ENCODE results near the gene GPR183. TPM values are rescaled to one million over a fixed set of nuclear protein-coding genes. Genes with fewer than 3 reads are reported as not detected.

GPR183 gene
- total RNA-seq, 1 experiment from 2014 or later = not detected

DNA sequence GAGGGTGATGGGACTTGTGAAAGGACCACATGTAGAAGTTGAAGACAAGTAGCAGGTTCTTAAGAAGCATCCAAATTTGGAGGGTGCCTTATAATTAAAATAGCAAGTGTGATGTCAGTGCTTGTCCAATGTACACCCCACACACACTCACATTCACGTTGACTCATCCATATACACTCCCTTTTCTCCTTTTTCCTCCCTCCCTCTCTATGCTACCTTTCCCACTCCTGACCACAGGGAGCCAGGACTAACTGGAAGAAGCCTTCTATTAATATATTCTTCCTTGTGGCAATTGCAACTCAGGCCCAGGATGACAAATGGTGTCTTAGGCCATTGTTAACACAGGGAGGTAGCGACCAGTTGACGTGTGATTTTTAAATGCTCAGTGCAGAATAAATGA, 16.3 kb upstream of the GPR183 start:
- H3K27me3 Mint-ChIP-seq (ENCODE audit: insufficient read depth, unreplicated experiment) = no peaks in the 10 kb centered on the region
- DNase-seq (ENCODE audit: unreplicated experiment) = peak; percentile 53
- ChIA-PET CTCF (interaction anchor here (0.7 to 1.4 kb wide), 4 partner anchors 11 to 174 kb away, joined by 3 to 6 read pairs (median 3); no protein-coding TSS in a partner anchor), POLR2A (no interaction called here)
- BruUV-seq (replicated peaks) = no TSS peak
- no peak for TF ChIP-seq CTCF (IDR thresholded peaks at IDR 0.05; ENCODE audit: unreplicated experiment)
- H3K4me3 Mint-ChIP-seq (ENCODE audit: unreplicated experiment) = no peak overlapping the region
- no peak overlapping the region for H3K27ac Mint-ChIP-seq (ENCODE audit: low read depth, unreplicated experiment)
- H3K9me3 Mint-ChIP-seq (ENCODE audit: unreplicated experiment) = no peaks in the 10 kb centered on the region
- peaks cover 21% of the 10 kb centered on the region for H3K4me1 Mint-ChIP-seq (ENCODE audit: insufficient read depth, unreplicated experiment)
- intact Hi-C loops (cut with micrococcal nuclease) = no loop called here
- H3K36me3 Mint-ChIP-seq (ENCODE audit: insufficient read depth, unreplicated experiment) = peaks cover 43% of the 10 kb centered on the region

DNA sequence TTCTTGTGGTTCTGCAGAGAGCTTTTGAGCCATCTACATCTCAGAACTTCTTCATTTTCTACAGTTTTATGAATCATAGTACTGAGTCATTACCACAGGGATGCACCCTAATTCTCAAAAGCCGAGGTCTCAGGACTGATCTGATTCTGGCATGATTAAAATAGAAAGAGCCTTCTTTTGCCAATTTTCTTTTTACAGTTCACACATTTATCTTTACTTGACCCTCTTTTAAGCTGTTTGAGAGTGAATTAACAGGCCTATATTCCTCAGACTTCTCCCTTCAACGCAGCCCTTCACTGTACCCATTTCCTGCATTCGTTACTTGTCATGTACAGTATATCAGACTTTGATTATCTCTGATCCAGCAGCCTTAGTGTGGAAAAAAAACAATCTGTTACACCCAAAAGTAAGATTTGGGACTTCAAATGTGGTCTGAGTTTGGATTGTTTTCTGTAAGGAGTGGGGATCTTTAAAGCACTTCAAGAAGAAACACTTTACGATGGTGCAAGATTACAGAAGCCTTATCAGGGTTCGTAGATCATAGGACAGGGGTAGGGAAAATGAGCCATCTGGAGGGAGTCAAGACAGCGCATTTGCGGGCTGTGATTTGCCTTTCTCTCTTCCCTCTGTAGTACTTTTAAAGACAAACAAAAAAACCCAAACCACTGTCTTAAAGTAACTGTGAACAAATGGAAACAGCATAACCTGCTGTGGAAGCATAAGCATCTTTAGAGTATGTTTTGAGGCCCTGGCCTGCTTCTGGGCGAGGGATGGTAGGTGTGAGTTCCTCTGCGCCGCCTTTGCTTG, 15.3 kb upstream of the GPR183 start:
- intact Hi-C loops (cut with micrococcal nuclease) = no loop called here
- Mint-ChIP-seq H3K36me3 (ENCODE audit: insufficient read depth, unreplicated experiment) (peaks cover 52% of the 10 kb centered on the region), H3K27ac (ENCODE audit: low read depth, unreplicated experiment) (peak overlapping the region; percentile 84), H3K27me3 (ENCODE audit: insufficient read depth, unreplicated experiment) (no peaks in the 10 kb centered on the region), H3K9me3 (ENCODE audit: unreplicated experiment) (no peaks in the 10 kb centered on the region), H3K4me3 (ENCODE audit: unreplicated experiment) (no peak overlapping the region), H3K4me1 (ENCODE audit: insufficient read depth, unreplicated experiment) (peaks cover 21% of the 10 kb centered on the region)
- ChIA-PET CTCF (no interaction called here), POLR2A (interaction anchor here (1.6 to 1.8 kb wide), 2 partner anchors 8 to 18 kb away, joined by 6 read pairs; no protein-coding TSS in a partner anchor)
- no TSS peak for BruUV-seq (replicated peaks)
- peak; percentile 60 for DNase-seq (ENCODE audit: unreplicated experiment)
- TF ChIP-seq CTCF (IDR thresholded peaks at IDR 0.05; ENCODE audit: unreplicated experiment) = no peak

GRCh38 chr13:99321709-99322108, 14.5 kb upstream of the GPR183 start:
- intact Hi-C loops (cut with micrococcal nuclease) = no loop called here
- POLR2A ChIA-PET = interaction anchor here (1.1 to 1.8 kb wide), 3 partner anchors 9 to 120 kb away, joined by 3 to 6 read pairs (median 6); no protein-coding TSS in a partner anchor

More at GRCh38 chr13:99321709-99322108, 14.5 kb upstream of the GPR183 start:
- Mint-ChIP-seq H3K4me3 (ENCODE audit: unreplicated experiment) (no peak overlapping the region), H3K4me1 (ENCODE audit: insufficient read depth, unreplicated experiment) (peaks cover 21% of the 10 kb centered on the region), H3K27me3 (ENCODE audit: insufficient read depth, unreplicated experiment) (no peaks in the 10 kb centered on the region), H3K27ac (ENCODE audit: low read depth, unreplicated experiment) (peak overlapping the region; percentile 84), H3K9me3 (ENCODE audit: unreplicated experiment) (no peaks in the 10 kb centered on the region), H3K36me3 (ENCODE audit: insufficient read depth, unreplicated experiment) (peaks cover 50% of the 10 kb centered on the region)
- CTCF ChIA-PET = interaction anchor here (0.5 to 1.0 kb wide), 3 partner anchors 52 to 357 kb away, joined by 3 to 8 read pairs (median 4); no protein-coding TSS in a partner anchor
- TF ChIP-seq CTCF (IDR thresholded peaks at IDR 0.05; ENCODE audit: unreplicated experiment) = no peak
- no peak for DNase-seq (ENCODE audit: unreplicated experiment)
- BruUV-seq (replicated peaks) = no TSS peak

Data from MCF 10A (cell line).